Keratinocyte (primary cell): ENCODE data around the gene BNIP3. TPM values are rescaled to one million over a fixed set of nuclear protein-coding genes. Genes with fewer than 3 reads are reported as not detected.

Experiments
- DNase-seq: peaks from one replicate; pipeline ENCODE4 v3.0.0-alpha.2; 2011; ENCODE audit warnings: low read depth, missing footprints, low spot score
- FAIRE-seq: peaks from 2 replicates; lab custom pipeline; 2011; peaks lifted over from hg19 to GRCh38; lab: Jason Lieb, UNC
- H2AFZ ChIP-seq: 2 replicates; pipeline ENCODE4 v1.6.0; 2012; ENCODE audit warnings: low read length, control low read depth, inconsistent platforms; ENCODE audit not compliant: control insufficient read depth
- H3K27ac ChIP-seq: 2 replicates; pipeline ENCODE4 v1.5.1; 2011; ENCODE audit warnings: low read length; ENCODE audit not compliant: control insufficient read depth, insufficient read depth
- H3K27me3 ChIP-seq: 3 replicates; pipeline ENCODE4 v1.6.0; 2011; ENCODE audit warnings: low read length; ENCODE audit not compliant: control insufficient read depth, insufficient read depth; ENCODE audit errors: extremely low read depth
- H3K36me3 ChIP-seq, 2 experiments: 2 replicates in 1 of 2; 3 replicates in 1 of 2; pipeline ENCODE4 v1.5.1; 2011; ENCODE audit warnings: low read length in 2 of 2, mild to moderate bottlenecking in 1 of 2; ENCODE audit not compliant: control insufficient read depth in 2 of 2, insufficient read depth in 2 of 2; ENCODE audit errors: extremely low read depth in 1 of 2
- H3K4me1 ChIP-seq: 3 replicates; pipeline ENCODE4 v1.5.1; 2011; ENCODE audit warnings: low read length; ENCODE audit not compliant: control insufficient read depth, insufficient read depth; ENCODE audit errors: extremely low read depth
- H3K4me2 ChIP-seq: 3 replicates; pipeline ENCODE4 v1.6.0; 2011; ENCODE audit warnings: low read depth, low read length; ENCODE audit not compliant: control insufficient read depth, insufficient read depth; ENCODE audit errors: extremely low read depth
- H3K4me3 ChIP-seq, 3 experiments: fragments of 200-600 bp in 1 of 3; sonication (generic) in 1 of 3; 2 replicates in 2 of 3; 3 replicates in 1 of 3; pipeline ENCODE4 v1.5.1; 2011 to 2016; ENCODE audit warnings: low read length in 3 of 3, mild to moderate bottlenecking in 3 of 3, control low read depth in 2 of 3, inconsistent platforms in 1 of 3, low read depth in 1 of 3, mixed read lengths in 1 of 3, mixed run types in 1 of 3, moderate library complexity in 1 of 3; ENCODE audit not compliant: control insufficient read depth in 2 of 3, insufficient read depth in 2 of 3; ENCODE audit errors: extremely low read depth in 1 of 3
- H3K79me2 ChIP-seq: 2 replicates; pipeline ENCODE4 v1.6.0; 2012; ENCODE audit warnings: low read length; ENCODE audit not compliant: control insufficient read depth, insufficient read depth
- H3K9ac ChIP-seq: 3 replicates; pipeline ENCODE4 v1.6.0; 2011; ENCODE audit warnings: low read length; ENCODE audit not compliant: control insufficient read depth, insufficient read depth; ENCODE audit errors: extremely low read depth
- H3K9me1 ChIP-seq: 3 replicates; pipeline ENCODE4 v1.6.0; 2011; ENCODE audit warnings: low read length; ENCODE audit not compliant: control insufficient read depth, insufficient read depth; ENCODE audit errors: extremely low read depth
- H3K9me3 ChIP-seq: 2 replicates; pipeline ENCODE4 v1.5.1; 2012; ENCODE audit warnings: low read depth, low read length; ENCODE audit not compliant: control insufficient read depth
- H4K20me1 ChIP-seq: 3 replicates; pipeline ENCODE4 v1.6.0; 2011; ENCODE audit warnings: low read length; ENCODE audit not compliant: control insufficient read depth, insufficient read depth; ENCODE audit errors: extremely low read depth
- EZH2 ChIP-seq: IDR thresholded peaks from one replicate; pipeline ENCODE4 v1.6.1; 2012; ENCODE audit warnings: inconsistent platforms, mild to moderate bottlenecking, low read length, moderate library complexity
- dilution Hi-C: fragments of 300-500 bp; cut with MboI; formaldehyde crosslinking; loops from one replicate; pipeline ENCODE4 v1.7.0; 2020; ENCODE audit warnings: low sequenced_read_pairs; ENCODE audit not compliant: extremely low pct_ligation_motif_present
- polyA plus RNA-seq, 5 experiments: library from polyadenylated mRNA; depleted of rRNA in 3 of 5; stranded (reverse) in 3 of 5; stranded (forward) in 1 of 5; unstranded in 1 of 5; fragments of >200 nt; gene quantifications; 1 replicate in 1 of 5; 2 replicates in 3 of 5; 3 replicates in 1 of 5; pipeline versions ENCODE4 v1.2.1 to v1.2.3, GENCODE V29; 2011 to 2012; ENCODE audit warnings: missing spikeins in 2 of 5, low read depth in 1 of 5, low replicate concordance in 1 of 5
- TF ChIP-seq, protein P1 (sequence below), 3 experiments: IDR thresholded peaks in 1 of 3; conservative IDR thresholded peaks in 1 of 3; optimal IDR thresholded peaks in 1 of 3; 2 replicates in 2 of 3; 3 replicates in 1 of 3; pipeline versions ENCODE3 to v1.5.1; 2011; ENCODE audit warnings: low read length in 3 of 3, mild to moderate bottlenecking in 3 of 3, moderate library complexity in 2 of 3, control low read depth in 1 of 3, inconsistent platforms in 1 of 3; ENCODE audit not compliant: insufficient read depth in 2 of 3; ENCODE audit errors: extremely low read depth in 1 of 3

Gene BNIP3
- polyA plus RNA-seq, 1 donor (not counting 4 experiments of a cell fraction or from before 2014, with no cell fraction given): 77.9 TPM

DNA sequence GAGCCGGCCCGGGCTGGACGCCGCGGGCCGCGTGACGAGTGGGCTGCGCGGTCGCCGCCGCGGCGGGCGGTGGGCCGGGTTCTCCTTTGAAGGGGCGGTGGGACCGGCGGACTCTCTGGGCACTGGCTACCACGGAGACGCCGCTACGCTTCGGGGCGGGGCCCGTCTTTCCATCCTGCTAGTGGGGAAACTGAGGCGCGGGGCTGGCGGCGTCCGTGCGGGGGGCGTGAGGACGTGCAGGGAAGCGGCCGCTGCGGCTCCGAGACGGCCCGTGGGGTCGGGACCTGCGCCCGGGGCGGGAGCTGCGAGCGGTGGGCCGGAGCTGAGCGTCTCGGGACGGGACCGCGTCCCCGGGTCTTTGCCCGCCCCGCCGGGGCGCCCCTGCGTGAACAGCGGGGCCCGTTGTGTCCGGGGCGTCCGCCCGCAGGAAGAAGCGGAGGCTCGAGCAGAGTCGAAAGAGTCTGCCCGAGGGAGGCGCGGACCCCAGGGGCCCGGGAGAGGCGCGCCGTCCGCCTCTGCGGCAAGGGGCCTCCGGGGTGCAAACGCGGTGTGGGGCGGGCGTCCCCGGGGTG lies 548 bp upstream of the BNIP3 start:
- Histone ChIP-seq H4K20me1 (peaks cover 6% of the 10 kb centered on the region), H3K4me2 (peak overlapping the region; percentile 56), H3K4me1 (peaks cover 5% of the 10 kb centered on the region), H3K9me1 (peaks cover 4% of the 10 kb centered on the region), H3K9me3 (no peaks in the 10 kb centered on the region), H2AFZ (peak overlapping the region; percentile 62), H3K79me2 (peaks cover 29% of the 10 kb centered on the region), H3K27ac (no peak overlapping the region), H3K4me3 (peak overlapping the region; percentile 62 to 95 (median 88)), H3K9ac (peak overlapping the region; percentile 81), H3K27me3 (peaks cover 3% of the 10 kb centered on the region), H3K36me3 (peaks cover 0 to 3% of the 10 kb centered on the region in 2 experiments)
- TF ChIP-seq EZH2: no peak
- TF ChIP-seq, protein P1, sequence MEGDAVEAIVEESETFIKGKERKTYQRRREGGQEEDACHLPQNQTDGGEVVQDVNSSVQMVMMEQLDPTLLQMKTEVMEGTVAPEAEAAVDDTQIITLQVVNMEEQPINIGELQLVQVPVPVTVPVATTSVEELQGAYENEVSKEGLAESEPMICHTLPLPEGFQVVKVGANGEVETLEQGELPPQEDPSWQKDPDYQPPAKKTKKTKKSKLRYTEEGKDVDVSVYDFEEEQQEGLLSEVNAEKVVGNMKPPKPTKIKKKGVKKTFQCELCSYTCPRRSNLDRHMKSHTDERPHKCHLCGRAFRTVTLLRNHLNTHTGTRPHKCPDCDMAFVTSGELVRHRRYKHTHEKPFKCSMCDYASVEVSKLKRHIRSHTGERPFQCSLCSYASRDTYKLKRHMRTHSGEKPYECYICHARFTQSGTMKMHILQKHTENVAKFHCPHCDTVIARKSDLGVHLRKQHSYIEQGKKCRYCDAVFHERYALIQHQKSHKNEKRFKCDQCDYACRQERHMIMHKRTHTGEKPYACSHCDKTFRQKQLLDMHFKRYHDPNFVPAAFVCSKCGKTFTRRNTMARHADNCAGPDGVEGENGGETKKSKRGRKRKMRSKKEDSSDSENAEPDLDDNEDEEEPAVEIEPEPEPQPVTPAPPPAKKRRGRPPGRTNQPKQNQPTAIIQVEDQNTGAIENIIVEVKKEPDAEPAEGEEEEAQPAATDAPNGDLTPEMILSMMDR (optimal IDR thresholded peaks at IDR 0.05 in 1 of 3, IDR thresholded peaks at IDR 0.05 in 1 of 3, conservative IDR thresholded peaks at IDR 0.05 in 1 of 3; ENCODE audit: extremely low read depth in 1 of 3, insufficient read depth in 2 of 3, low read length in 3 of 3): no peak
- dilution Hi-C loops: no loop called here
- no peak for FAIRE-seq
- DNase-seq: no peak

DNA sequence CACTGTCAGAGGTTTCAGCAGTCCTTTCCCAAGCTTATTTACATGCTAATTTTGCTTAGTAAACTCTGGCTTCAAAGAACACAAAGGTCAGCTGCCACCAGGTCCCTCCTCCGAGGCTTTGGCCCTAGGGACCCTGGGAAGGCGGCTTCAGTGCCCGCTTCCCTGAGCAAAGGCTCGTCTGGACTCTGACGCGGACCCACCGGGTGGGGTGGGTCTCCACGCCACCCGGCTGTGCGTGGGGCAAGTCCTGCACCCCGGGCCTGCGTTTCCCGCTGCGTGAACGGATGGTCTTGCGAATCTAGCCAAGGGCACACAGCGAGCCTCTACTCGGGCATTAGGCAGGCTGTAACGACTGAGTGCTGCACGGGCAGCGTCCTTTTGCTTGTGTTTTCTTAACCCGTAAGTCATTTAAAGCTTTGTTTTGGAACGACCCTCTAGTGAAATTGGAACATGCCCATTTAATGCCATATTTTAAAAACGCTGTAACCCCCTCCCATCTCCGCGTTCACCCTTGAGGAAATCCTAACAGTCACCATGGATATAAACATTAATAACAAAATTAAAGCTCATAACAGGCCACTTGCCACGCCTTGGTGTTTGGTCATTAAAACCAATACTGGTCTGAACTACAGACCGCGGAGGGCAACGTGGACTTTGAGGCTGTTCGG lies 828 bp downstream of the BNIP3 start:
- no peak for DNase-seq
- peaks cover 6% of the 10 kb centered on the region for H3K9me1 ChIP-seq
- peak overlapping the region; percentile 81 for H3K9ac ChIP-seq
- H3K27me3 ChIP-seq: peaks cover 3% of the 10 kb centered on the region
- TF ChIP-seq EZH2: no peak
- TF ChIP-seq, protein P1 (optimal IDR thresholded peaks at IDR 0.05 in 1 of 3, IDR thresholded peaks at IDR 0.05 in 1 of 3, conservative IDR thresholded peaks at IDR 0.05 in 1 of 3; ENCODE audit: extremely low read depth in 1 of 3, insufficient read depth in 2 of 3, low read length in 3 of 3): no peak
- peaks cover 38% of the 10 kb centered on the region for H3K79me2 ChIP-seq
- H3K4me2 ChIP-seq: peak overlapping the region; percentile 98
- dilution Hi-C loops: no loop called here
- no peaks in the 10 kb centered on the region for H3K9me3 ChIP-seq
- H3K4me3 ChIP-seq: peak overlapping the region; percentile 88 to 96 (median 95)
- peak overlapping the region; percentile 22 for H2AFZ ChIP-seq
- H3K36me3 ChIP-seq: peaks cover 0 to 6% of the 10 kb centered on the region in 2 experiments
- H3K27ac ChIP-seq: peak overlapping the region; percentile 47
- FAIRE-seq: no peak
- peaks cover 5% of the 10 kb centered on the region for H3K4me1 ChIP-seq
- H4K20me1 ChIP-seq: peaks cover 6% of the 10 kb centered on the region
